Calu3 (cell line): ENCODE measurements around the gene SERTM2. TPM values are rescaled to one million over a fixed set of nuclear protein-coding genes. Genes with fewer than 3 reads are reported as not detected.
"Not testable (repeated sequence)": the region's sequence is repeated elsewhere in the genome, so short reads cannot be mapped to it uniquely, and the experiment has no call there.

ENCODE experiments used
- BruUV-seq: library from RNA; stranded (reverse); fragments of 400-500 nt; replicated peaks from 2 replicates; lab custom pipeline; 2021; lab: Mats Ljungman, UMichigan
- CTCF ChIA-PET: fragments of 300-600 bp; sonication (Branson Sonifier 250); formaldehyde crosslinking; loops from one replicate; lab custom pipeline; 2022; ENCODE audit warnings: antibody characterized with exemption; lab: Charles Lee
- DNase-seq: peaks from one replicate; pipeline ENCODE4 v3.0.0; 2022
- H3K27ac Mint-ChIP-seq: one replicate; pipeline ENCODE4 v1.8.0; 2022; ENCODE audit warnings: mixed read lengths; ENCODE audit not compliant: unreplicated experiment
- H3K27me3 Mint-ChIP-seq: one replicate; pipeline ENCODE4 v1.8.0; 2022; ENCODE audit warnings: mixed read lengths; ENCODE audit not compliant: unreplicated experiment
- H3K36me3 Mint-ChIP-seq: one replicate; pipeline ENCODE4 v1.8.0; 2022; ENCODE audit warnings: mild to moderate bottlenecking, moderate library complexity, mixed read lengths; ENCODE audit not compliant: insufficient read depth, unreplicated experiment
- H3K4me1 Mint-ChIP-seq: one replicate; pipeline ENCODE4 v1.8.0; 2022; ENCODE audit warnings: mild to moderate bottlenecking, low read depth, mixed read lengths; ENCODE audit not compliant: unreplicated experiment
- H3K4me3 Mint-ChIP-seq: one replicate; pipeline ENCODE4 v1.8.0; 2022; ENCODE audit warnings: mild to moderate bottlenecking, low read depth, moderate library complexity, mixed read lengths; ENCODE audit not compliant: unreplicated experiment
- H3K9me3 Mint-ChIP-seq: one replicate; pipeline ENCODE4 v1.8.0; 2022; ENCODE audit warnings: low read depth, mixed read lengths; ENCODE audit not compliant: unreplicated experiment
- intact Hi-C: fragments of 100-400 bp; cut with micrococcal nuclease; formaldehyde crosslinking; loops from one replicate; pipeline ENCODE4 v1.10.0; 2022; ENCODE audit not compliant: unreplicated experiment
- total RNA-seq: library from RNA; stranded (reverse); gene quantifications from 2 replicates; pipeline ENCODE4 v1.2.3, GENCODE V29; 2022
- TF ChIP-seq, protein P1 (sequence below): fragments of 200-600 bp; IDR thresholded peaks from one replicate; pipeline ENCODE4 v1.8.0; 2022; ENCODE audit warnings: antibody characterized with exemption; ENCODE audit not compliant: unreplicated experiment

Gene SERTM2
- total RNA-seq, 1 experiment from 2014 or later = not detected

GRCh38 chrX:111543212-111543741, 31.8 kb downstream of the SERTM2 start:
- Mint-ChIP-seq H3K9me3 (peaks cover 13% of the 10 kb centered on the region), H3K27me3 (no peaks in the 10 kb centered on the region), H3K27ac (no peak overlapping the region), H3K36me3 (no peaks in the 10 kb centered on the region), H3K4me3 (no peak overlapping the region), H3K4me1 (no peaks in the 10 kb centered on the region)
- TF ChIP-seq, protein P1, sequence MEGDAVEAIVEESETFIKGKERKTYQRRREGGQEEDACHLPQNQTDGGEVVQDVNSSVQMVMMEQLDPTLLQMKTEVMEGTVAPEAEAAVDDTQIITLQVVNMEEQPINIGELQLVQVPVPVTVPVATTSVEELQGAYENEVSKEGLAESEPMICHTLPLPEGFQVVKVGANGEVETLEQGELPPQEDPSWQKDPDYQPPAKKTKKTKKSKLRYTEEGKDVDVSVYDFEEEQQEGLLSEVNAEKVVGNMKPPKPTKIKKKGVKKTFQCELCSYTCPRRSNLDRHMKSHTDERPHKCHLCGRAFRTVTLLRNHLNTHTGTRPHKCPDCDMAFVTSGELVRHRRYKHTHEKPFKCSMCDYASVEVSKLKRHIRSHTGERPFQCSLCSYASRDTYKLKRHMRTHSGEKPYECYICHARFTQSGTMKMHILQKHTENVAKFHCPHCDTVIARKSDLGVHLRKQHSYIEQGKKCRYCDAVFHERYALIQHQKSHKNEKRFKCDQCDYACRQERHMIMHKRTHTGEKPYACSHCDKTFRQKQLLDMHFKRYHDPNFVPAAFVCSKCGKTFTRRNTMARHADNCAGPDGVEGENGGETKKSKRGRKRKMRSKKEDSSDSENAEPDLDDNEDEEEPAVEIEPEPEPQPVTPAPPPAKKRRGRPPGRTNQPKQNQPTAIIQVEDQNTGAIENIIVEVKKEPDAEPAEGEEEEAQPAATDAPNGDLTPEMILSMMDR = no peak
- intact Hi-C loops = no loop called here
- BruUV-seq = no TSS peak
- CTCF ChIA-PET = no interaction called here
- DNase-seq = no peak

DNA sequence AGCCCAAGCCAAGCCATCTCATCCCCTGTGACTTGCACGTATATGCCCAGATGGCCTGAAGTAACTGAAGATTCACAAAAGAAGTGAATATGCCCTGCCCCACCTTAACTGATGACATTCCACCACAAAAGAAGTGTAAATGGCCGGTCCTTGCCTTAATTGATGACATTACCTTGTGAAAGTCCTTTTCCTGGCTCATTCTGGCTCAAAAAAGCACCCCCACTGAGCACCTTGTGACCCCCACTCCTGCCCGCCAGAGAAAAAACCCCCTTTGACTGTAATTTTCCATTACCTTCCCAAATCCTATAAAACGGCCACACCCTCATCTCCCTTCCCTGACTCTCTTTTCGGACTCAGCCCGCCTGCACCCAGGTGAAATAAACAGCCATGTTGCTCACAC, 37.8 kb downstream of the SERTM2 start:
- H3K4me1 Mint-ChIP-seq, CTCF ChIA-PET, H3K36me3 Mint-ChIP-seq, intact Hi-C loops, H3K4me3 Mint-ChIP-seq, H3K27me3 Mint-ChIP-seq, DNase-seq, BruUV-seq, H3K27ac Mint-ChIP-seq: not testable (repeated sequence)
- peaks cover 22% of the 10 kb centered on the region for H3K9me3 Mint-ChIP-seq

DNA sequence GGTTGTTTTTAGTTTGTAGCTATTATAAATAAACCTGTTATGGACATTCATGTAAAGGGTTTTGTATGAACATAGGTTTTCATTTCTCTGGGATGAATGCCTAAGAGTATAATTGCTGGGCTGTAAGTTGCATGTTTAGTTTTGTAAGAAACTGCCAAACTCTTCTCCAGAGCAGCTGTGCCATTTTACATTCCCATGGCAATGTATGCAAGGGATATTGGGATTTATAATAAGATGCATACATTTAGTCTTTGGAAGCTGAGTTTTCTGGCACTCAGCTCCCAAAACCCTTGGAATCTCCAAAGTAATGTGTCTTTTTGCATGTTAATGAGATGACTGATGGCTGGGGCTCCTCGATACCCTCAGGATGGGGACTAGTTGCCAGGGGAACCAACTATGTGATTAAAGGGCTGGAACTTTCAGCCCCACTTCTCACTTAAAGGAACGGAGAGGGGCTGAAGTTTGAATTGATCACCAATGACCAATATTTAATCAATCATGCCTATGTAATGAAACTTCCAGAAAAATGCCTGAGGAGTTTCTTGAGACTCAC, 44.0 kb downstream of the SERTM2 start:
- no peak for DNase-seq
- CTCF ChIA-PET = no interaction called here
- Mint-ChIP-seq H3K9me3 (peaks cover 8% of the 10 kb centered on the region), H3K4me1 (no peaks in the 10 kb centered on the region), H3K27me3 (no peaks in the 10 kb centered on the region), H3K36me3 (no peaks in the 10 kb centered on the region), H3K27ac (no peak overlapping the region), H3K4me3 (no peak overlapping the region)
- no TSS peak for BruUV-seq
- TF ChIP-seq, protein P1 = no peak
- intact Hi-C loops = no loop called here

DNA sequence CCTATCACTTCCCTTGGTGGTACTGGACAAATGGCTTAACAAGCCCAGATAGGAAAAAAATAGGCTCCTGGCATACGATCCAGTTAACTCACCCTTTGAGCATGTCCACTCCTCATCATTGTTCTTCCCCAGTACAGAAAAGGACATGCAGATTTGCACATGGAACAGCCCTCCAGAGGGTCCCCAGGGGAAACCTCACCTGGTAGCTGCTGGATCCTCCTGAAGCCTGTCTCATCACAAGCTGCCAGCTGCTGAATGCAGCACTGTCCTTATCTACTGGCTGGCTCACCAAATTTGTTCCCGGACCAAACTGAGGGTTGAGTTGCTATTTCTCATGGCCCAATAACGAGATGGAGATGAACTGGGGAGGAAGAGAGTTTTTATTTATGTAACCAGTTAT, 49.4 kb downstream of the SERTM2 start:
- Mint-ChIP-seq H3K4me1 (no peaks in the 10 kb centered on the region), H3K36me3 (no peaks in the 10 kb centered on the region), H3K27me3 (no peaks in the 10 kb centered on the region), H3K9me3 (peaks cover 10% of the 10 kb centered on the region), H3K27ac (no peak overlapping the region), H3K4me3 (no peak overlapping the region)
- DNase-seq = no peak
- CTCF ChIA-PET = no interaction called here
- TF ChIP-seq, protein P1 = no peak
- intact Hi-C loops = no loop called here
- BruUV-seq = no TSS peak

- H3K4me3 Mint-ChIP-seq = no peak overlapping the region
- CTCF ChIA-PET = no interaction called here
- intact Hi-C loops = no loop called here
- no peaks in the 10 kb centered on the region for H3K27me3 Mint-ChIP-seq
- H3K36me3 Mint-ChIP-seq = no peaks in the 10 kb centered on the region
- H3K4me1 Mint-ChIP-seq = no peaks in the 10 kb centered on the region
- no peak overlapping the region for H3K27ac Mint-ChIP-seq
- DNase-seq = no peak
- TF ChIP-seq, protein P1 = no peak
- H3K9me3 Mint-ChIP-seq = peaks cover 6% of the 10 kb centered on the region
- no TSS peak for BruUV-seq
Observed at GRCh38 chrX:111561851-111562250, 50.4 kb downstream of the SERTM2 start.
